IMR-90 (cell line): ENCODE results near the gene TATDN2. TPM values are rescaled to one million over a fixed set of nuclear protein-coding genes. Genes with fewer than 3 reads are reported as not detected.

ENCODE experiments used
- ATAC-seq: fragments of 200-7000 bp; cut with Tn5 transposase; 2 replicates; pipeline ENCODE4 v1.9.1; 2020; ENCODE audit warnings: low read depth, mild to moderate bottlenecking, moderate library complexity
- BruUV-seq: library from RNA; stranded (reverse); fragments of 400-500 nt; replicated peaks from 2 replicates; lab custom pipeline; 2021; lab: Mats Ljungman, UMichigan
- CTCF ChIA-PET: fragments of 300-600 bp; formaldehyde crosslinking; extraction: SDS; loops from one replicate; lab custom pipeline; 2021; ENCODE audit warnings: antibody characterized with exemption; lab: Yijun Ruan, JAX
- POLR2A ChIA-PET: fragments of 300-600 bp; sonication (Branson Sonifier 250); formaldehyde crosslinking; loops from one replicate; lab custom pipeline; 2022; ENCODE audit warnings: antibody characterized with exemption; ENCODE audit not compliant: unreplicated experiment; lab: Charles Lee
- DNase-seq: peaks from one replicate; pipeline ENCODE4 v3.0.0; 2013
- H2AFZ ChIP-seq: replicated peaks from 2 replicates; pipeline ENCODE3; 2013; ENCODE audit warnings: low read length, mild to moderate bottlenecking; ENCODE audit not compliant: poor library complexity
- H2AK5ac ChIP-seq: 2 replicates; pipeline ENCODE4 v1.6.1; 2013; ENCODE audit warnings: low read depth, low read length, inconsistent platforms
- H2AK9ac ChIP-seq: replicated peaks from 2 replicates; pipeline ENCODE3; 2013; ENCODE audit warnings: mild to moderate bottlenecking, low read depth, low read length, moderate library complexity; ENCODE audit not compliant: poor library complexity
- H2BK120ac ChIP-seq: 2 replicates; pipeline ENCODE4 v1.6.1; 2013; ENCODE audit warnings: low read depth, low read length, inconsistent platforms
- H2BK15ac ChIP-seq: 3 replicates; pipeline ENCODE4 v1.6.1; 2013; ENCODE audit warnings: low read depth, low read length, inconsistent platforms
- H2BK20ac ChIP-seq: 2 replicates; pipeline ENCODE4 v1.6.1; 2013; ENCODE audit warnings: low read depth, mild to moderate bottlenecking, inconsistent platforms, low read length, moderate library complexity
- H2BK5ac ChIP-seq: 2 replicates; pipeline ENCODE4 v1.6.1; 2013; ENCODE audit warnings: mild to moderate bottlenecking, low read depth, low read length, inconsistent platforms; ENCODE audit not compliant: poor library complexity, severe bottlenecking
- H3K14ac ChIP-seq: replicated peaks from 2 replicates; pipeline ENCODE4 v1.6.1; 2013; ENCODE audit warnings: low read depth, low read length, inconsistent platforms
- H3K18ac ChIP-seq: 2 replicates; pipeline ENCODE4 v1.6.1; 2013; ENCODE audit warnings: low read depth, low read length, control low read depth
- H3K23ac ChIP-seq: 2 replicates; pipeline ENCODE4 v1.6.1; 2013; ENCODE audit warnings: low read depth, low read length, inconsistent platforms
- H3K27ac ChIP-seq: 2 replicates; pipeline ENCODE4 v1.5.1; 2013; ENCODE audit warnings: mild to moderate bottlenecking, control low read depth, low read length; ENCODE audit not compliant: insufficient read depth
- H3K27me3 ChIP-seq: 2 replicates; pipeline ENCODE4 v1.6.1; 2013; ENCODE audit warnings: low read length; ENCODE audit not compliant: control insufficient read depth, insufficient read depth
- H3K36me3 ChIP-seq: 2 replicates; pipeline ENCODE4 v1.6.1; 2013; ENCODE audit warnings: low read length, mixed read lengths; ENCODE audit not compliant: control insufficient read depth, insufficient read depth
- H3K4ac ChIP-seq: 2 replicates; pipeline ENCODE4 v1.6.1; 2013; ENCODE audit warnings: low read depth, low read length, inconsistent platforms
- H3K4me1 ChIP-seq: 2 replicates; pipeline ENCODE4 v1.6.1; 2013; ENCODE audit warnings: low read length, mixed read lengths; ENCODE audit not compliant: control insufficient read depth, insufficient read depth
- H3K4me2 ChIP-seq: 2 replicates; pipeline ENCODE4 v1.6.1; 2013; ENCODE audit warnings: low read depth, mild to moderate bottlenecking, control low read depth, low read length, moderate library complexity
- H3K4me3 ChIP-seq: 2 replicates; pipeline ENCODE4 v1.5.1; 2013; ENCODE audit warnings: low read depth, mild to moderate bottlenecking, control low read depth, low read length, moderate library complexity; ENCODE audit not compliant: insufficient read depth
- H3K56ac ChIP-seq: 2 replicates; pipeline ENCODE4 v1.6.1; 2013; ENCODE audit warnings: low read length, inconsistent platforms; ENCODE audit not compliant: insufficient read depth; ENCODE audit errors: extremely low read depth
- H3K79me1 ChIP-seq, 2 experiments: 2 replicates each; pipeline ENCODE4 v1.6.1; 2013; ENCODE audit warnings: low read length in 2 of 2, inconsistent platforms in 1 of 2, low read depth in 1 of 2
- H3K9ac ChIP-seq: 2 replicates; pipeline ENCODE4 v1.6.1; 2013; ENCODE audit warnings: low read depth, low read length, control low read depth
- H3K9me1 ChIP-seq: 2 replicates; pipeline ENCODE4 v1.6.1; 2013; ENCODE audit warnings: low read length, inconsistent platforms; ENCODE audit not compliant: insufficient read depth
- H3K9me3 ChIP-seq: 2 replicates; pipeline ENCODE4 v1.6.1; 2013; ENCODE audit warnings: low read length; ENCODE audit not compliant: control insufficient read depth, insufficient read depth
- H4K20me1 ChIP-seq: 2 replicates; pipeline ENCODE4 v1.6.1; 2013; ENCODE audit warnings: low read length, inconsistent platforms; ENCODE audit not compliant: insufficient read depth
- H4K5ac ChIP-seq: 2 replicates; pipeline ENCODE4 v1.6.1; 2013; ENCODE audit warnings: mild to moderate bottlenecking, low read depth, low read length, control low read depth
- H4K8ac ChIP-seq, 2 experiments: 2 replicates each; pipeline ENCODE4 v1.6.1; 2013; ENCODE audit warnings: low read depth in 2 of 2, low read length in 2 of 2, control low read depth in 1 of 2, inconsistent platforms in 1 of 2
- H4K91ac ChIP-seq: 2 replicates; pipeline ENCODE4 v1.6.1; 2013; ENCODE audit warnings: low read depth, low read length, inconsistent platforms; ENCODE audit not compliant: insufficient read depth
- CEBPB ChIP-seq: IDR thresholded peaks from 2 replicates; pipeline ENCODE4 v1.6.1; 2012; ENCODE audit warnings: low read depth, low read length, improper control_type of control experiment
- CHD1 ChIP-seq: IDR thresholded peaks from 2 replicates; pipeline ENCODE4 v1.6.1; 2012; ENCODE audit warnings: low read depth, low read length, improper control_type of control experiment
- ELK1 ChIP-seq: fragments of 150-350 bp; IDR thresholded peaks from 2 replicates; pipeline ENCODE4 v1.6.1; 2016; ENCODE audit warnings: low read depth, mild to moderate bottlenecking, low read length, moderate library complexity, borderline replicate concordance
- FOS ChIP-seq: fragments of 150-350 bp; IDR thresholded peaks from 2 replicates; pipeline ENCODE4 v1.6.1; 2016; ENCODE audit warnings: low read depth, low read length
- MAFK ChIP-seq: IDR thresholded peaks from 2 replicates; pipeline ENCODE4 v1.6.1; 2012; ENCODE audit warnings: low read depth, low read length, improper control_type of control experiment
- MAZ ChIP-seq: IDR thresholded peaks from 2 replicates; pipeline ENCODE4 v1.6.1; 2012; ENCODE audit warnings: low read depth, mild to moderate bottlenecking, low read length, improper control_type of control experiment, moderate library complexity, borderline replicate concordance
- MXI1 ChIP-seq: IDR thresholded peaks from 2 replicates; pipeline ENCODE4 v1.6.1; 2012; ENCODE audit warnings: low read depth, mild to moderate bottlenecking, low read length, moderate library complexity, borderline replicate concordance
- NFE2L2 ChIP-seq: fragments of 150-350 bp; IDR thresholded peaks from 2 replicates; pipeline ENCODE4 v1.6.1; 2016; ENCODE audit warnings: low read depth, mild to moderate bottlenecking, low read length
- POLR2A ChIP-seq: IDR thresholded peaks from 2 replicates; pipeline ENCODE4 v1.6.1; 2012; ENCODE audit warnings: mild to moderate bottlenecking, low read depth, low read length
- RAD21 ChIP-seq: IDR thresholded peaks from 2 replicates; pipeline ENCODE4 v1.6.1; 2012; ENCODE audit warnings: low read length, improper control_type of control experiment
- RCOR1 ChIP-seq: IDR thresholded peaks from 2 replicates; pipeline ENCODE4 v1.6.1; 2012; ENCODE audit warnings: mild to moderate bottlenecking, low read length, improper control_type of control experiment; ENCODE audit not compliant: insufficient replicate concordance
- RFX5 ChIP-seq: IDR thresholded peaks from 2 replicates; pipeline ENCODE4 v1.8.0; 2012; ENCODE audit warnings: low read depth, mild to moderate bottlenecking, low read length, moderate library complexity
- SMC3 ChIP-seq: fragments of 150-350 bp; IDR thresholded peaks from 2 replicates; pipeline ENCODE4 v1.6.1; 2016; ENCODE audit warnings: low read depth, mild to moderate bottlenecking, antibody characterized with exemption, low read length, moderate library complexity
- USF2 ChIP-seq: fragments of 150-350 bp; IDR thresholded peaks from 2 replicates; pipeline ENCODE4 v1.6.1; 2017; ENCODE audit warnings: mild to moderate bottlenecking, antibody characterized with exemption, low read length, low read depth
- WGBS, 2 experiments: methylation state at CpG; one replicate each; pipeline versions ENCODE4 v1.1.5 to v1.1.7; 2013; ENCODE audit warnings: missing lambda C conversion rate in 2 of 2; ENCODE audit not compliant: insufficient read length in 1 of 2; ENCODE audit errors: extremely low coverage in 2 of 2; 5-methylcytosine and 5-hydroxymethylcytosine counted together
- dilution Hi-C: fragments of 300-500 bp; cut with HindIII; formaldehyde crosslinking; loops from one replicate; pipeline ENCODE4 v1.14.3; 2018; ENCODE audit warnings: low sequenced_read_pairs; ENCODE audit not compliant: unreplicated experiment
- in situ Hi-C: fragments of 300-500 bp; cut with MboI; formaldehyde crosslinking; loops from 3 replicates; pipeline ENCODE4 v1.14.3; 2019; ENCODE audit warnings: low sequenced_read_pairs, inconsistent platforms, mixed read lengths
- intact Hi-C: fragments of 100-400 bp; cut with micrococcal nuclease; formaldehyde crosslinking; loops from 2 replicates; pipeline ENCODE4 v1.10.0; 2022
- polyA plus RNA-seq, 3 experiments: library from polyadenylated mRNA; depleted of rRNA; stranded (reverse); fragments of >200 nt; gene quantifications; 2 replicates each; pipeline ENCODE4 v1.2.3, GENCODE V29; 2012; ENCODE audit warnings: low replicate concordance in 1 of 3
- total RNA-seq: library from RNA; depleted of rRNA; stranded (reverse); fragments of >200 nt; gene quantifications from 2 replicates; pipeline ENCODE4 v1.2.3, GENCODE V29; 2012

Gene TATDN2
- total and polyA plus RNA-seq, 2 of the 4 experiments (the other 2 are of a cell fraction): 9.0 to 18.8 TPM

- Histone ChIP-seq H2AK9ac (no peak overlapping the region), H3K4me3 (no peak overlapping the region), H3K79me1 (peaks cover 0 to 10% of the 10 kb centered on the region in 2 experiments; a peak in 2 of 4 replicates), H2BK5ac (no peak overlapping the region), H3K36me3 (peaks cover 14% of the 10 kb centered on the region), H3K14ac (no peak overlapping the region), H3K4me1 (peaks cover 2% of the 10 kb centered on the region), H2BK20ac (no peak overlapping the region), H3K4ac (no peak overlapping the region), H4K8ac (no peak overlapping the region), H3K27me3 (no peaks in the 10 kb centered on the region), H4K20me1 (no peaks in the 10 kb centered on the region), H2AFZ (no peak overlapping the region), H2BK15ac (no peak overlapping the region), H3K27ac (no peak overlapping the region), H2BK120ac (no peak overlapping the region), H4K5ac (no peak overlapping the region), H3K9me1 (peaks cover 4% of the 10 kb centered on the region), H3K9me3 (no peaks in the 10 kb centered on the region), H3K18ac (no peak overlapping the region), H3K4me2 (no peak overlapping the region), H2AK5ac (no peak overlapping the region), H3K56ac (no peak overlapping the region), H3K9ac (no peak overlapping the region), H4K91ac (no peak overlapping the region), H3K23ac (no peak overlapping the region)
- no peak for TF ChIP-seq MAFK
- TF ChIP-seq MXI1: no peak
- no peak for TF ChIP-seq SMC3
- no peak for TF ChIP-seq FOS
- TF ChIP-seq CHD1: no peak
- TF ChIP-seq MAZ: no peak
- no peak for TF ChIP-seq POLR2A
- TF ChIP-seq RFX5: no peak
- no peak for TF ChIP-seq USF2
- TF ChIP-seq ELK1: no peak
- no peak for TF ChIP-seq RCOR1
- no peak for TF ChIP-seq NFE2L2
- TF ChIP-seq RAD21: no peak
- no peak for TF ChIP-seq CEBPB
- dilution Hi-C loops: no loop called here
- POLR2A ChIA-PET: no interaction called here
- no TSS peak for BruUV-seq
- intact Hi-C loops: loop anchor here (10.0 kb wide), 1 partner anchor 514 kb away; no protein-coding TSS in a partner anchor
- CTCF ChIA-PET: no interaction called here
- ATAC-seq (no peak), DNase-seq (no peak)
- WGBS, 2 experiments: 93% methylated on average over 3 of the region's 4 CpGs; no CpG with 5 or more reads in 1 of the 2 experiments
- in situ Hi-C loops: no loop called here
These were observed 19.9 kb upstream of the TATDN2 start for GRCh38 chr3:10228248-10228950.
